HG03139 (cell line): Measurements from ENCODE around the gene SIRT5.
A peak's percentile ranks its signal among the peaks of the same experiment; 100 is the strongest.

Experiments used
- ATAC-seq: cut with Tn5 transposase; IDR thresholded peaks from one replicate; pipeline ENCODE4 v1.9.1; 2021; ENCODE audit not compliant: unreplicated experiment

SIRT5 gene

GRCh38 chr6:13586603-13587542, 12.5 kb downstream of the SIRT5 start:
- ATAC-seq = no peak

- no peak for ATAC-seq
These were observed 15.4 kb downstream of the SIRT5 start for GRCh38 chr6:13589801-13590200.

DNA sequence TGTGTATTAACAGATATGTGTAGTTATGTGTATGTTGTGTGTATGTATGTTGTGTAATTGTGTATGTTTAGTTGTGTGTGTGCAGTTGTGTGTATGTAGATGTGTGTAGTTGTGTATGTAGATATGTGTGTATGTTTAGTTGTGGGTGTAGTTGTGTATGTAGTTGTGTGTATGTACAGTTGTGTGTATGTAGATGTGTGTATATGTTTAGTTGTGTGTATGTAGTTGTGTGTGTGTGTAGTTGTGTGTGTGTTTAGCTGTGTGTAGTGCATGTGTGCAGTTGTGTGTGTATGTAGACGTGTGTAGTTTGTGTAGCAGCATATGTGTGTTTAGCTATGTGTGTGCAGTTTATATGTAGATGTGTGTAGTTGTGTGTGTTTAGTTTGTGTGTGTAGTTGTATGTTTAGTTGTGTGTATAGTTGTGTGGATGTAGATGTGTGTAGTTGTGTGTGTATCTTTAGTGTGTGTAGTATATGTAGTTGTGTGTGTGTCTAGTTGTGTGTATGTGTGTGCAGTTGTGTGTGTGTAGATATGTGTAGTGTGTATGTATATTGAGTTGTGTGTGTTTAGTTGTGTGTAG, 16.3 kb downstream of the SIRT5 start:
- ATAC-seq = no peak

- ATAC-seq = no peak
These were observed 17.0 kb downstream of the SIRT5 start for GRCh38 chr6:13591205-13591921.

DNA sequence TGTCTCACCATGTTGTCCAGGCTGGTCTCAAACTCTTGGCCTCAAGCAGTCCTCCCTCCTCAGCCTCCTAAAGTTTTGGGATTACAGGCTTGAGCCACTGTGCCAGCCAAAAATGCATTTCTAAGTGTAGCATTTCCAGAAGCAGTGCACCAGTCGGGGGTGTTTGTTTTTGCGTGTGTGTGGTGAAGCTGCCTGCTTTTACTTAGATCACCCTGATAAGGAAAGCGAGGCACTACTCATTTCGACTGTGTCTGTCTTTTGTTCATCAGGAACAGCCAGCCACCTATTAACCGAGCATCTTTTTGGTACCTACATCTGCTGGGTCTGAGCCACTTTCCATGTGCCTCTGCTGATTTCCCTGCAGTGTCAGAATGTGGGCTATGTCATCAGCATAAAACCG, 18.7 kb downstream of the SIRT5 start:
- ATAC-seq = no peak

GRCh38 chr6:13593720-13594119, 19.3 kb downstream of the SIRT5 start:
- ATAC-seq = no peak

GRCh38 chr6:13597073-13597472, 22.7 kb downstream of the SIRT5 start:
- no peak for ATAC-seq

- no peak for ATAC-seq
These were observed 25.6 kb downstream of the SIRT5 start for GRCh38 chr6:13600036-13600435.

GRCh38 chr6:13604135-13604534, 29.7 kb downstream of the SIRT5 start:
- no peak for ATAC-seq

DNA sequence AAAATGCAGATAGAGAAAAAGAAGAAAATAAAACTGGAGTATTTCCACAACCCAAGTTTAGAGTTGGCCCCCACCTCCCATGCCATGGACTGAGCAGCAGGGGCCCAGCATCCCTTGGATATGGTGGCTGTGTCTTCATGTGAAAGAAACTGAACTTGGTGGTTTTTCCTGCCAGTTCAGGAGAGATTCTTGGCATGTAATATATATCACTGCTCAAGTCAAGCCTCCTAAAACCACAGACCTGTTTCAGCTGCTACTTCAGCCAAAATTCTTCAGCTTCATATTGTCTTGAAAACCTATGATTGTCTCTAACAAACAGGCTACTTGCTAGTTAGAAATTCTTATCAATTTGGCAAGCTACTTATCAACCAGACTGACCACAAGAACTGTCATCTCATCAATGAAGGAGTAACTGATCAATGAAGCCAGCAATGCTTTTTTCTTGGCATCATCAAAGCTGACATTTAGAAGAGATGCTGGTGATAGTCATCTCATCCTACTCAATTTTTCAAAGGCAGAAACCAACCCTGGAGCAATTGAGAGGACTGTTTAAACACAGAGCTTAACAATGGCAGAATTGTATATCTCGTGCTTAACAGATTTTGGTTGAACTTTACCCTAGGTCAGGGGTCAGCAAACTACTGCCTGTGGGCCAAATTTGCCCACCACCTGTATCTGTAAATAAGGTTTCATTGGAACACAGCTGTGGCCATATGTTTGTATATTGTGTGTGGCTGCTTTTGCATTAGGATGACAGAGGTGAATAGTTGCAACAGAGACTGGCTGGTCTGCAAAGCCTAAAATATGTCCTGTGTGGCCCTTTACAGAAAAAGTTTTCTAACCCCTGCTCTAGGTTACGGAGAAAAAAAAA, 30.4 kb downstream of the SIRT5 start:
- no peak for ATAC-seq

- ATAC-seq = no peak
These were observed 31.2 kb downstream of the SIRT5 start for GRCh38 chr6:13605634-13606033.

- ATAC-seq = no peak
These were observed 37.3 kb downstream of the SIRT5 start for GRCh38 chr6:13611715-13612114.

- ATAC-seq = no peak
These were observed 38.7 kb downstream of the SIRT5 start for GRCh38 chr6:13613029-13613594.

- peak; percentile 12 for ATAC-seq
These were observed 39.9 kb downstream of the SIRT5 start for GRCh38 chr6:13614126-13614925.

DNA sequence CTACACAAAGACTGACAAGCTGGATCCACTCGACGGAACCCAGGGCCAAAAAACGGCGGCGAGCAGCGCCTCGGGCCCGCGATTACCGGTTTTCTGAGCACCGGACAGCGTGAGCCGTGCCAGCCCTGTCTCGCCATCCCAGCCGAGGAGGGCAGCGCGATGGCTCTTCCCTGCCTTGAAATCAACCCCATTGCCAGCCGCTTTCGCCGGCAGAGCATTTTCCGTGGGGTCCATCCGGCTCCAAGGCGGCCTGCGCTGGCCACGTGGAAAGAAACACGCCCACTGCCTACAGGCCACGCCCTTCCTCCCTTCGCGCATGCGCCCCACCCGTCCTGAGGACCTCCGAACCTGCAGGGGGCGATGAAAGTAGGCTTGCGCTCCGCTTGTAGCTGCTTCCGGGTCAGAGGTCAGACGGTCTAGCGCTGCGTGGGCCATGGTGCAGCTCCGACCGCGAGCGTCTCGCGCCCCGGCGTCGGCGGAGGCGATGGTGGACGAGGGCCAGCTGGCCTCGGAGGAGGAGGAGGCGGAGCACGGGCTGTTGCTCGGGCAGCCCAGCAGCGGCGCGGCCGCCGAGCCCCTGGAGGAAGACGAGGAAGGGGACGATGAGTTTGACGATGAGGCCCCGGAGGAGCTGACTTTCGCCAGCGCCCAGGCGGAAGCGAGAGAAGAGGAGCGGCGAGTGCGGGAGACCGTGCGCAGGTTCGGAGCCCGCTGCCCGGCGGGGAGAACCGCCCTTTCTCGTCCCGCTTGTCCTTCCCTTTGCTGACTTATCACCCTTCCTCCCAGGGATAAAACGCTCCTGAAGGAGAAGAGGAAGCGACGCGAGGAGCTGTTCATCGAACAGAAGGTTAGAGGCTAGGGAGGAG, 40.8 kb downstream of the SIRT5 start, which contains the start of gene NOL7:
Gene NOL7, plus strand, starts transcription at position 410 of the 866 bp plus-strand sequence. Its CDS starts 24 bp downstream, at position 434.
- peak; percentile 89 for ATAC-seq

GRCh38 chr6:13615792-13616120, 41.4 kb downstream of the SIRT5 start:
- no peak for ATAC-seq

DNA sequence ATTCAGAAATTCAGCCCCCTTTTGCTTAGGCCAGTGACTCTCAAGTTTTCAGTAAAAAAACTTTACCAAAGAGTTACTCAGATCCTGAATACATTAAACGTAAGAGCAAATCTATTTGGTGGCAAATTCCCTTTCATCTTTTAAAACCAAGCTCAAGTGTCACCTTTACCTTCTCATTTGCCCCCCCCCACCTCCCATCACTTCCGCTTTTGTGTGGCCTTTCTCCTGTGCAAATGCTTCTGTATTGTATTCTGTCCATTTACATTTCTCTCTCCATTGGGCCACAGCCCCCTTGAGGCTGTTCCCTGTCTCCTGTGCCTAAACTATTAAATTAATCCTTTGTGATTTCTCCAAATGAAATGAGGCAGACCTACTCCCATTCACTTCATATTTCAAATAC, 42.7 kb downstream of the SIRT5 start:
- ATAC-seq = no peak

DNA sequence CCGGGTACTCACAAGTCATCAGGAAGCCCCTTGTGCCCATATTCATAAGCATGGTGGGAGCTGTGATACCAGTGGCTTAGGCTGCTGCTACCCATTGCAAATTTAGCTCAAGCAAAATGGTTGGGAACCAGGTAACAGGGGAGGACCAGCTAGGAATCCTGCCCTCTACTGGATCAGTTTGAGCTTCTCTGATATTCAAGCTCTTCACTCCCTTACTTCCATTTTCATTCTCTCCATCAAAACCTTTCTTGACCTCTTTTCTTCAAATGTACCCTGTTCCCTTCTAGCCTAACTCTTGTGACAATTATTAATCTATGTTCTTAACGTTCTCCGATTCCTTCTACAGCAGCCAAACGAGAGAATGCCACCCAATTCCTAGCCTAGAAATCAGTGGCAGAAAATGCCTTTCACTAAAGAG, 50.5 kb downstream of the SIRT5 start:
- ATAC-seq = no peak
